GM18858 (cell line): ENCODE data around the gene TYMP.

Source experiments
- ATAC-seq: cut with Tn5 transposase; IDR thresholded peaks from one replicate; pipeline ENCODE4 v1.9.1; 2021; ENCODE audit not compliant: unreplicated experiment

TYMP gene

DNA sequence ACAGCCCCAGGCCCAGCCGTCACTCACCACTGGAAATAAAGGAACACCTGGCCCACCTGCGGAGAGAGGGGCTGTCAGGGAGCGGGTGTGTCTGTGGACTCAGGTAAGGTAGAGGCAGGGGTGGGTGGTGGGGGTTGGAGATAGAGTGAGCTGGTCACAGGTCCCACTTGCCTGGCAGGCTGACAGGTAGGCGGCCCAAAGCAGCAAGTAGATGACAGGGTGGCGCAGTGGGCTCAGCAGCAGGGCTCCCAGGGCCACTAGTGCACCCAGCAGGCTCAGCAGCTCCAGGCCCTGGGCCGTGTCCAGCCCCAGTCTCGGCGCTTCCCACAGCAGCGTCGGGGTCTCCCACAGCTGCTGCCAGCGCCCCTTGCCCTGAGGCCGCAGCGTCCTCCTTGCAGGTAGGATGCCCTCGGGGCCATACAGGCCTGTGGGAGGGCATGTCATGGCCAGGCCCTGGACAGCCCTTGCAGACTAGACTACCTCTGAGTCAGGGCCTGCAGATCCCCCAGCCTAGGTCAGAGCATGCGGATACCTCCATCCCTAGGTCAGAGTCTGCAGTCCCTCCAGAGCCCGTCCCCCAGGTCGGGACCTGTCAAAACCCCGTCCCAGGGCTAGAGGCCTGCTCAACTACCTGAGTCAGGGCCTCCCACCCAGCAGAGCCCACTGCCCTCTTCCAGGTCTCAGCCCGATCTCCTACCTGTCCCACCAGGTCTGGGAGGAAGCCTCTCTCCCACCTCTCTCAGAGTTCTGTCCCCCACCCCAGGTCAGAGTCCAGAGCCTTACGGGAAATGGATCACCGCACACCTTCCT is 23.0 kb downstream of the TYMP start:
- ATAC-seq = no peak

DNA sequence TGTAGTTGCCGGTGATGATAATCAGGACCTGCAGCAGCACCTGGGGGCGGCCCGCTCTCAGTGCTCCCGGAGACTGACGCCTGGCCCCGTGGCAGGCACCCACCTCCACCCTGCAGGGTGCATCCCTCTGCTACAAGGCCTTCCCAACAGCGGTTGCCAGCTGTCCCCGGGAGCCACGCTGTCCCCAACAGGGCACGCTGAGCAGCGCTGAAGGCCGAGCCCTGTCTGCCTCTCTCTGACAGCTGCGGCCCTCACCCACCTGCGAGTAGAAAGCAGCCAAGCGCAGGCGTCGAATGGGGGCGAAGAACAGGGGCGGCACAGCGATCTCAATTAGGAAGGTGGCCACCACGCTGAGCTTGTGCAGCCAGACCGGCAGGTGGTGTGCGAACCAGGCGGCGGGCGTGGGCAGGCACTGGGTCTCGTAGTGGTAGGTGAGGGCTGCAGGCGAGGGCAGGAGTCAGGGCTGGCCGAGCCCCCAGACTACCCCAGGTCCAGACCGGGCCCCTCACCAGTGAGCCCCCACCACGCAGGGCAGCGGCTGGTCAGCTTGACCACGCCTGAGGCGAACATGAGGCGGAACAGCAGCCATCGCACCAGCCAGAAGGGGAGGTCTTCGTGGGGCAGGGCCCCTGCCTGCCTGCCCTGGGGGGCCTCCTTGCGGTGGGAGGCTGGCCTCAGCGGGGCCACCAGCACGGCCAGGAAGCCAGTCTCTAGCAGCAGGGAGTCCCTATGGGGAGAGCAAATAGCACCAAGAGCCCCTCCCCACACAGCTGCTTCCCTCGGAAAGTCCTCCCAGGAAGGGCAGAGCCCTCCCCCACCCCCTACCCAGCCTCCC is 23.8 kb downstream of the TYMP start:
- no peak for ATAC-seq

- ATAC-seq = no peak
These were observed 24.5 kb downstream of the TYMP start for GRCh38 chr22:50505276-50505775.

- no peak for ATAC-seq
These were observed 25.2 kb downstream of the TYMP start for GRCh38 chr22:50504369-50505211.

- no peak for ATAC-seq
These were observed 26.2 kb downstream of the TYMP start for GRCh38 chr22:50503475-50504145.

DNA sequence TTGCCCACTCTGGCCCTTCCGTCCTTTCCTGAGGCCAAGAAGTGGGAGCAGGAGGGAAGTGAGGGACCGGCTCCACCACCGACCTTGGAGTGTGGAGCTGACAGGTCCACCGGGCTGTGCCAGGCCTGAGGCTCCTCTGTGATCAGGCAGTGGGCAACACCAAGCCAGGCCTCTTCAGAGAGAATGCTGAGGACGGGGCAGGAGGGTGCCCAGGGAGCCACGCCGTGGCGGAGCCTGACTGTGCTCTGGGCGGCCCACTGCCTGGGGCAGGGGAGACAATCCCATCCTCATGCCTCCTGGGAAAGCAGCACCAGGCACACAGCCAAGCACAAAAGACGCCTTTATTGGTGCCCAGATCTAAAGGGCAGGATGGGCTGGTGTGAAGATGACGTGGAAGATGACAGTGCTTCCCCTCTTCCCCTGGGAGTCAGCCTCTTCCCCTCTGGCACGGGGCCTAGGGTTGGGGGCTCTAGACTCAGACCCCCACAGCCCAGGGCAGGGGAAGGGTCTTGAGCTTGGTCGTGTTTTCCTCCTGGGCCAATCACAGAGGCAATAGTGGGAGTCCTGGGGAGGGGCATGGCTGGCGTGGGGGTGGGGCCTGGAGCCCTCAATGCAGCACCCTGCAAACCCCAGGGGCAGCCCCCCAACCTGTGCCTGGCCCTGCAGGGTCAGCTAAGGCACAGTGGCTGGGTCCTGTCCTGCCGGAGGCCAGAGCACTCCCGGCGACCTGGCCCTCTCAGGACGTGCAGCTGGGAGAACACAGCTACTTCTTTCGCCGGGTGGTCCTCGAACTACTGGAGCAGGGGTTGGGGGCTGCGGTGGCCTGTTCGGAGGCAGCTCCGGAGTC is 27.0 kb downstream of the TYMP start:
- no peak for ATAC-seq

GRCh38 chr22:50502096-50502495 is 27.7 kb downstream of the TYMP start:
- ATAC-seq = no peak

- ATAC-seq = no peak
These were observed 29.4 kb downstream of the TYMP start for GRCh38 chr22:50500452-50500851.

DNA sequence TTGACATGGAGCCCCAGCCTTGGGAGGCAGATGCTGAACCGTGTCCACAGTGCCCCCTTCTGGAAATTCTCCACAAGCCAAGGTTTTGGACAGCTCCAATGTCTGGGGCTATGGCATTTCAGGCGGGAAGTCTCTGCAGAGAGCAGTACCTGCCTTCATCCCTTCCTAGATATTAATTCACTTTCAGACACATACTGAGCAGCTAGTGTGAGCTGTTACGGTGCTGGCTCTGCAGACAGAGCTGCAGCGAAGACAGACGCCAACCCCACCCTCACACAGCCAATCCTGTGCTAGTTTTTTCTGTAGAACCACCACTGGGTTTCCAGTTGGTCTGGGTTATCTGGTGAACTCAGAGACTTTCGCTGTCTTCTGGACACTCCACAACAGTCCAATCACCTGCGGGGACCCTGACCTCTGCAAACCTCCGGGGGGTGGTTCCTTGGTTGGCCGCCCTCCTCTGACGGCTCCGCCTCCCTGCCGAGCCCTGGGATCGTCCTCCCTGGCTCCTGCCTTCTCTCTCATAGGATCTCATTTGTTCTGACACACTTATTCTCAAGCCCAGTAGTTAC is 31.4 kb downstream of the TYMP start:
- ATAC-seq = no peak

GRCh38 chr22:50497093-50497492 is 32.7 kb downstream of the TYMP start:
- ATAC-seq = no peak

DNA sequence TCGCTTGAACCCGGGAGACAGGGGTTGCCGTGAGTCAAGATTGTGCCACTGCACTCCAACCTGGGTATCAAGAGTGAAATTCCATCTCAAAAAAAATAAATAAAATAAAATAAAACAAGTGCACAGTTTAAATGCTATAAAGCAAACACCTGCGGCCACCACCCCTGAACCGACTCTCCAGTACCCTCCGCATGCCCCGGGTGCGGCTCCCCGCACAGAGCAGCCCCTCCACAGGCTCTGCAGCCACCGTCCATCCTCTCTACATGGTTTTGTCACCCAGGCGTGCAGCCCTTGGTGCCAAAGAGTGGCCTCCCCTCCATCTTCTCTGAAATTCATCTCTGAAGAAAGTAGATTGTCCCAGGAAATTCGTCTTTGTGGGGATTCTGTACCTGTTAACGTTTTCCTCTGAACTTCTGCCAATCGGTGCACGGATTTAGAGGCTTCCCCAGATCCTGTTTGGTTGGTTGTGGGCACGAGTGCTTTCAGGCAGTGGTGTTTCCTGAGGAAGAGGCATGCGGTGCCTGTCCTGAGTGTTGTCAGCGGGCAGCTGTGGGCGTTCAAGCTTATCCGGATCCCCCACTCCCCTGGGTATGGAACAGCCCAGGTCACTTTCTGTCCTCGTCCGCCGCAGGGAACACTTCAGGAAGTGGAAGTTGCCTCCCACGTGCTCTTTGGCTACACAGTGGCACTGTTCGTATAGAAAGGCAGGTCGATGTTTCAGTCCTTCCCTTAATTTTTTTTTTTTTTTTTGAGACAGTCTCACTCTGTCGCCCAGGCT is 39.1 kb downstream of the TYMP start:
- no peak for ATAC-seq

DNA sequence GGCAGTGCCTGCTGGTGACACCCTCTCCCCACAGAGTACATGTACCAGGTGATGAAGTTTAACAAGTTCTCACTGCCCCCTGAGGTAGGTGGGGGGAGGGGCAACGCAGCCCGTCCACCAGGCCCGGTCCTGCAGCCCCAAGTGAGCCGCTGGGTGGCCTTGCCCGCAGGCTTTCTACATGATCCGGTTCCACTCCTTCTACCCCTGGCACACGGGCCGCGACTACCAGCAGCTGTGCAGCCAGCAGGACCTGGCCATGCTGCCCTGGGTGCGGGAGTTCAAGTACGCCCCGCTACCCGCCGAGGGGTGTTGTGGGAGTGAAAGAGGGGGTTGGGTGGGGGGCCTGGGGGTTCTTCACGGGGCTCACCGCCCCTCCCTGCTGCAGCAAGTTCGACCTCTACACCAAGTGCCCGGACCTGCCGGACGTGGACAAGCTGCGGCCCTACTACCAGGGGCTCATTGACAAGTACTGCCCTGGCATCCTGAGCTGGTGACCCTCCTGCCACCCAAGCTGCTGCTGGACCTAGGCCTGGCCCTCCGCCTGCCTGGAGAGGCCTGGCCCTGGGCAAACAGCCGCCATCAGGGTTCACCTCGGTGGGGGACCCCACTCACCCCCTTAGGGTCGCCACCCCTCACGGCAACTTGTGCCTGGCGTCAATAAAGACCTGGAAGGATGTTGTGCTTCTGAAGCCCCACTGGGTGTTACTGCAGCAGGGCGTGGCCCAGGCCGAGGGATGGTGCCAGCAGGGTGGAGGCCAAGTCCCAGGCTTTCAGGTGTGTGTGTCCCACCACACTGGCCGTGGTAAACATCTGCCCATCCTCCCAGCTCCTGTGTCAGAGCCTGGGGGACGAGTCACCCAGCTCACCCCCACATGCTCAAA is 40.2 kb downstream of the TYMP start:
- ATAC-seq = no peak

DNA sequence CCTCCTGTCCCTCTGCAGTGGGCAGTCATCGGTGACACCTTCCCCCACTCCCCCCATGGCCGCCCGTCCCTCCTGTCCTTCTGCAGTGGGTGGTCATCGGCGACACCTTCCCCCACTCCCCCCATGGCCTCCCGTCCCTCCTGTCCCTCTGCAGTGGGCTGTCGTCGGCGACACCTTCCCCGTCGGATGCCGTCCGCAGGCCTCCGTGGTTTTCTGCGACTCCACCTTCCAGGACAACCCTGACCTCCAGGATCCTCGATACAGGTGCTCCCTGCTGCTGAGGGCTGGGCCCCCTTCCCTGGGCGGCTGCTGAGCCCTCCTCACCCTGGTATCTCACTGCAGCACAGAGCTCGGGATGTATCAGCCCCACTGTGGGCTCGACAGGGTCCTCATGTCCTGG is 40.9 kb downstream of the TYMP start:
- ATAC-seq = no peak

DNA sequence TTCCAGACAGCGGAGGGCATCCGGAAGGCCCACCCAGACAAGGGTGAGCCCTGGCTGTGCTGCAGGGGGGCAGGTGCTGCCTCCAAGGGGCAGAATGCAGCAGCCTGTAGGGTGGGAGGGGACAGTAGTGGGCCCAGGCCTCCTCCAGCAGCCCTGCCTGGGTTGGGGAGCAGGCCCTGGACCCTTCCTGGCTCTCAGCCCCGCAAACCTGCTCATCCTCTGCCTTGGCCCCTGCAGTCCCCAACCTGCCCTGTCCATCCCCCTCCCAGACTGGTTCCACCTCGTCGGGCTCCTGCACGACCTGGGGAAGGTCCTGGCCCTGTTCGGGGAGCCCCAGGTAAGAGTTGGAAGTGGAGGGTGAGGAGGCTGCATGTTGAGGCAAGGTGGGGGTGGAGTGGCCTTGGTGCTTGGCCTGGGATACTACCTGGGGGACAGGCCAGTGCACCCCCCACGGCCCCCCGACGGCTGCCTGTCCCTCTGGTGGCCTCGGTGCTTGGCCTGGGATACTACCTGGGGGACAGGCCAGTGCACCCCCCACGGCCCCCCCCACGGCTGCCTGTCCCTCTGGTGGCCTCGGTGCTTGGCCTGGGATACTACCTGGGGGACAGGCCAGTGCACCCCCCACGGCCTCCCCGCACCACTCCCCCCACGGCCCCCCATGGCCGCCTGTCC is 41.7 kb downstream of the TYMP start:
- no peak for ATAC-seq

- ATAC-seq = no peak
These were observed 42.4 kb downstream of the TYMP start for GRCh38 chr22:50487290-50488005.

DNA sequence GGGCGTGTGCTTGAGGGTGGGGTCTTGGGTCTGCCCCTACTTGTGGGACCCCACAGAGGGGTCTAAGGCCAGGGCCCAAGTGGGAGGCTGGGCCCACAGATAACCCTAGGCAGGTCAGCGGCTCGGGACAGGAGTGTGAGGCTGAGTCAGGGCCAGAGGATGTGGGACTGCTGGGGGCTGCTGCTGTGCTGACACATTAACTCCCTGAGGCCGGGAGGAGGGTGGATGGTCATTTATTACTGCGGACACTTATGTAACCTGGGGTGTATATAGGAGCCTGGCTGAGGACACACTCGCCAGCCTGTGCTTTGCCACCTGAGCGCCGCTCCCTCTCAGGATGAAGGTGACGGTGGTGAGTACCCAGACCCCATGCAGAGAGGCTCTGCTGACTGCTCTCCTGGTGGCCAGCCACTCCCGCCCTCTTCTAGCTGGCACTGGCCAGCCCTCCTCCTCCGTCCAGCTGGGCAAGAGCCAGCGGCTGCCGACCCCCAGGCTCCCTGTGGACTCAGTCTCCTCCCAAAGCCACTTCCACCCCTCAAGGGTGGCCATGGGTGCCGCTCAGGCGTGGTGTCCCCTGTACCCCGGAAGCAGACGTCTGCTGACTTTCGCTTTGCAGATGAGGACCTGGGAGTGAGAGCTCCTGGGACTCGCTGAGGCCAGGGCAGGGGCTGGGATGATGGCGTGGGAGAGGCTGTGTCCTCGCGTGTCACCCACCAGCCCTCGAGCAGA is 43.1 kb downstream of the TYMP start, which contains the start of gene MIOX:
TSS of gene MIOX (plus strand) at position 299 of the 729 bp plus-strand sequence. CDS start at position 338, 39 bp downstream.
- ATAC-seq = no peak
